Type B pancreatic cell (in vitro differentiated cells): Measurements from ENCODE around the gene YPEL2. TPM values are rescaled to one million over a fixed set of nuclear protein-coding genes. Genes with fewer than 3 reads are reported as not detected.

Source experiments
- DNase-seq: peaks from one replicate; pipeline ENCODE4 v3.0.0; 2021; ENCODE audit warnings: mixed read lengths; ENCODE audit not compliant: unreplicated experiment; ENCODE audit errors: extremely low spot score
- H3K27ac Mint-ChIP-seq: 2 replicates; pipeline ENCODE4 v1.8.0; 2021; ENCODE audit warnings: mild to moderate bottlenecking, mixed read lengths
- H3K27me3 Mint-ChIP-seq: 2 replicates; pipeline ENCODE4 v1.8.0; 2021; ENCODE audit warnings: mixed read lengths
- H3K36me3 Mint-ChIP-seq: 2 replicates; pipeline ENCODE4 v1.8.0; 2021; ENCODE audit warnings: mixed read lengths
- H3K4me1 Mint-ChIP-seq: one replicate; pipeline ENCODE4 v1.8.0; 2021; ENCODE audit warnings: mixed read lengths; ENCODE audit not compliant: unreplicated experiment
- H3K4me3 Mint-ChIP-seq: 2 replicates; pipeline ENCODE4 v1.8.0; 2021; ENCODE audit warnings: mild to moderate bottlenecking, mixed read lengths
- H3K9me3 Mint-ChIP-seq: 2 replicates; pipeline ENCODE4 v1.8.0; 2021; ENCODE audit warnings: mixed read lengths
- total RNA-seq: library from RNA; stranded (reverse); gene quantifications from 2 replicates; pipeline ENCODE4 v1.2.1, GENCODE V29; 2021; ENCODE audit warnings: low replicate concordance
- TF ChIP-seq, protein P1 (sequence below): fragments of 200-600 bp; sonication (generic); conservative IDR thresholded peaks from 2 replicates; pipeline ENCODE4 v1.5.0; 2021; ENCODE audit warnings: antibody characterized with exemption, mild to moderate bottlenecking

The YPEL2 gene
- total RNA-seq, 1 donor from 2014 or later = 14.7 TPM

DNA sequence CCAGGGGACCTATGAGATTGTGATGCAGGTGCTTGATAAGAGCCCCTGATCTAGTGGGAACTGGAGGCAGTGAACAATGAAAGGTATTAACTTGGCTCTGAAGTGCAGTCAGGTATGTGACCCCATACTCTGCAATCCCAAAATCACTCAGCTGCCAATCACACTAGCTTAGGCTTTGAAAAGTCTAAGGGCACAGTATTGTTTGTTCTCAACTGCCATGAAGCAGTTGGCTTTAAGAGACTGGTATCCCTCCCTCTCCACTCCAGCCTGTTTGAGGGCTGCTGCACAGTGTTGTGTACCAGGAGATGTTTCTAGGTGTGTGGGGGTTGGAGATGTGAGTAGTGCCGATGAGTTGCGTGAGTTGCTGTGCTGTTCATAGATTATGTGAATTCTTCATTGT, 2.4 kb downstream of the YPEL2 start:
- Mint-ChIP-seq H3K27me3 (peaks cover 12% of the 10 kb centered on the region), H3K27ac (peak overlapping the region; percentile 6), H3K4me3 (peak overlapping the region; percentile 97), H3K9me3 (no peaks in the 10 kb centered on the region), H3K4me1 (peaks cover 61% of the 10 kb centered on the region), H3K36me3 (no peaks in the 10 kb centered on the region)
- TF ChIP-seq, protein P1, sequence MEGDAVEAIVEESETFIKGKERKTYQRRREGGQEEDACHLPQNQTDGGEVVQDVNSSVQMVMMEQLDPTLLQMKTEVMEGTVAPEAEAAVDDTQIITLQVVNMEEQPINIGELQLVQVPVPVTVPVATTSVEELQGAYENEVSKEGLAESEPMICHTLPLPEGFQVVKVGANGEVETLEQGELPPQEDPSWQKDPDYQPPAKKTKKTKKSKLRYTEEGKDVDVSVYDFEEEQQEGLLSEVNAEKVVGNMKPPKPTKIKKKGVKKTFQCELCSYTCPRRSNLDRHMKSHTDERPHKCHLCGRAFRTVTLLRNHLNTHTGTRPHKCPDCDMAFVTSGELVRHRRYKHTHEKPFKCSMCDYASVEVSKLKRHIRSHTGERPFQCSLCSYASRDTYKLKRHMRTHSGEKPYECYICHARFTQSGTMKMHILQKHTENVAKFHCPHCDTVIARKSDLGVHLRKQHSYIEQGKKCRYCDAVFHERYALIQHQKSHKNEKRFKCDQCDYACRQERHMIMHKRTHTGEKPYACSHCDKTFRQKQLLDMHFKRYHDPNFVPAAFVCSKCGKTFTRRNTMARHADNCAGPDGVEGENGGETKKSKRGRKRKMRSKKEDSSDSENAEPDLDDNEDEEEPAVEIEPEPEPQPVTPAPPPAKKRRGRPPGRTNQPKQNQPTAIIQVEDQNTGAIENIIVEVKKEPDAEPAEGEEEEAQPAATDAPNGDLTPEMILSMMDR = no peak
- no peak for DNase-seq

DNA sequence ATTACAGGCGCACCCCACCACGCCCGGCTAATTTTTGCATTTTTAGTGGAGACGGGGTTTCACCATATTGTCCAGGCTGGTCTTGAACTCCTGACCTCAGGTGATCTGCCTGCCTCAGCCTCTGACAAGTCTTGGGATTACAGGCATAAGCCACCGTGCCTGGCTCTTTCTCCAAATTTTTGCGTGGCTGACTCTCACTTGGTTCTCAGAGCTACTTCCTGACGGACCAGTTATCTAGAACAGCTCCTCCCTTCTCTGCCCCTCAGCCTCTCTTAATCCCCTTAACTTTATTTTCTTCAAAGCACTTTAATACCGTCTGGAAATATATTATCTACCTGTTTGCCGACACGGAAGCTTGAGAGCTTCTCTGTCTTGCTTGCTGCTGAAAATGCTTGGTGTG, 4.2 kb downstream of the YPEL2 start:
- Mint-ChIP-seq H3K27me3 (peaks cover 12% of the 10 kb centered on the region), H3K4me1 (peaks cover 50% of the 10 kb centered on the region), H3K4me3 (peak overlapping the region; percentile 54), H3K9me3 (no peaks in the 10 kb centered on the region), H3K27ac (peak overlapping the region; percentile 49), H3K36me3 (no peaks in the 10 kb centered on the region)
- no peak for DNase-seq
- TF ChIP-seq, protein P1 = no peak

DNA sequence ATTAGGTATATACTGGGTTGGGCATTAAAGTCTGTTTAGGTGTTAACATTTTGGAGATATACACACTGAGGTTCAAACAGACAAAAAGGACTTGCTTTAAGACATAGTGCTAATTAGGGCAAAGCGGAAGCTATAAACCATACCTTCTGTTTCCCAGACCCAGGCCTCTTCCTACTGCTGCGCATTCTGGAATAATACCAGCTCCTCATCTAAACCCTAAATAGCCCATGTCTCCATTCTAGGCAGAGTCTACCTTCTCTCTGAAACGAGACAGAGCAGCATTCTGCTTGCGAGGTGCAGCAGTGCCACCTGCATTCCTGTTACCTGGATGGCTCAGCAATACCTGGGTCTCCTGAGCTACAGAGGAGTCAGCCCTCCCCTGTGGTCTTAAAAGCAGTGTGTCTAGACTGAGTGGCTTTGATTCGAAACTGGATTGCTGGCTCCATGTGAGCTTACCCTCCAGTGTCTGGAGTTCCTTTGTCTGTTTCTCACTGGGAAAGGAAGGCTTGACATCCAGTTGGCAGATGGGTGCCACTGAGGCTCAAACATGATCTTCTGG, 6.4 kb downstream of the YPEL2 start:
- H3K27me3 Mint-ChIP-seq = peaks cover 9% of the 10 kb centered on the region
- no peak overlapping the region for H3K4me3 Mint-ChIP-seq
- no peaks in the 10 kb centered on the region for H3K9me3 Mint-ChIP-seq
- TF ChIP-seq, protein P1 = no peak
- no peak overlapping the region for H3K27ac Mint-ChIP-seq
- no peaks in the 10 kb centered on the region for H3K36me3 Mint-ChIP-seq
- peaks cover 61% of the 10 kb centered on the region for H3K4me1 Mint-ChIP-seq
- DNase-seq = no peak

DNA sequence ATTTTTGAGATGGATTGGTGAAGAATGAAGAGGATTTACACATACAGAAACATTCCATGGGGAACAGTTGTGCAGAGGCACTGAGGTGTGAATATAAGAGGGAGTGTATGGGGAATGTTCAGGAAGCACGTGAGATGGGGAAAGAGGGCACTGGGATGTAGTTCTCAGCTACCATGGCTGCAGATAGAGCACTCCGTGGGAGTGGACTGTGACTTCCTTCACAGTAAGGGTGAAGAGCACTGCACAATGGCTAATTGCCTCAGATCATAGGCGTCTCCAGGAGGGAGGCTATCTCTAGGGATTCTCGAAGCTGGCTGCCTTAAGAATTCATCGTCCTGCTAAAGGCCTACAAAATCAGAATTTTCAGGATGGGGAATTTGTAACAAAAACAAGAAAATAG, 7.0 kb downstream of the YPEL2 start:
- TF ChIP-seq, protein P1 = no peak
- peaks cover 4% of the 10 kb centered on the region for H3K27me3 Mint-ChIP-seq
- H3K9me3 Mint-ChIP-seq = no peaks in the 10 kb centered on the region
- no peak overlapping the region for H3K4me3 Mint-ChIP-seq
- no peaks in the 10 kb centered on the region for H3K36me3 Mint-ChIP-seq
- peaks cover 56% of the 10 kb centered on the region for H3K4me1 Mint-ChIP-seq
- H3K27ac Mint-ChIP-seq = no peak overlapping the region
- DNase-seq = no peak

DNA sequence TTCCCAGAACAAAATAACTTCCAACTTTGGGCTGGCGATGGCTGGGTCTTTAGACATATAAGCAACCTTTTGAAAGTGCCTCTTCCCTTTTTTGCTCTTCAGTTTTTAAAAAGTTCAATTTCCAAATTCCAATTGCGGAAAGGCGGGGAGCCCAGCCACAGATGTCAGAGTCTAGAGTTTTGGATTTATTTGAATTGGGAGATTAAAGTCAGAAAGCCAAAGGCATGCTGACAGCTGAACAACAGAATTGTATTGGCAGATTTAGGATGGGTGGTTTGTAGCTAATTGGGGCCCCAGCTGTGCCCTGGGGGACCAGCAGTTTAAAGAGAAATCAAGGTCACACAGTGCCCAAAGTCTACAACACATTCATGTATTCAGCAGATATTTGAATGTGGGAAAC, 10.5 kb downstream of the YPEL2 start:
- H3K9me3 Mint-ChIP-seq = no peaks in the 10 kb centered on the region
- peaks cover 52% of the 10 kb centered on the region for H3K4me1 Mint-ChIP-seq
- H3K27me3 Mint-ChIP-seq = no peaks in the 10 kb centered on the region
- TF ChIP-seq, protein P1 = no peak
- H3K36me3 Mint-ChIP-seq = no peaks in the 10 kb centered on the region
- H3K4me3 Mint-ChIP-seq = no peak overlapping the region
- no peak overlapping the region for H3K27ac Mint-ChIP-seq
- no peak for DNase-seq

DNA sequence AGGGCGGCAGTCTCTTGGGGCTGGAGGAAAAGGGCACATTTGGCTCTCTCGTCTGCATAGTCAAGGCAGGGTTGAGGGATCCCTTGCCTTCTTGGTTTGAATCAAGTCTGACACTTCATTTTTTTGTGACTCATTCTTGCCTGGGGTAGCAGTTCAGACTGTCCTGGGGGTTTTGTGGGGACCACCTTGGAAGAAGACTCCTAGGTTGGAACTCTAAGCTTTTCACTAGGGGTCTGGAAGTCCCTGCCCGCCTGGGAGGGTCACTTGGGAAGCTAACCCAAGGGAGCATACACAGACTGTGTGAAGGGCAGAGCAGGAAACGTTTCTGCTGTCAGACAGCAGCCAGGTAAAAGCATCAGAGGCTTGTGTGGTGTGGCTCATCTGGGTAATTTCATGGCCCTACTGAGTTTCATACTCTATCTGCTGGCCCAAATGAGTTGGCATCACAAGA, 11.3 kb downstream of the YPEL2 start:
- Mint-ChIP-seq H3K4me1 (peaks cover 51% of the 10 kb centered on the region), H3K36me3 (no peaks in the 10 kb centered on the region), H3K9me3 (no peaks in the 10 kb centered on the region), H3K27ac (no peak overlapping the region), H3K4me3 (no peak overlapping the region), H3K27me3 (no peaks in the 10 kb centered on the region)
- TF ChIP-seq, protein P1 = no peak
- DNase-seq = no peak
